ENCODE data around the gene CACNA2D1.
"Not testable (repeated sequence)": the region's sequence is repeated elsewhere in the genome, so short reads cannot be mapped to it uniquely, and the experiment has no call there.

CACNA2D1 gene

GRCh38 chr7:82146491-82146890, 297.1 kb downstream of the CACNA2D1 start:
- TF ChIP-seq, protein P1, sequence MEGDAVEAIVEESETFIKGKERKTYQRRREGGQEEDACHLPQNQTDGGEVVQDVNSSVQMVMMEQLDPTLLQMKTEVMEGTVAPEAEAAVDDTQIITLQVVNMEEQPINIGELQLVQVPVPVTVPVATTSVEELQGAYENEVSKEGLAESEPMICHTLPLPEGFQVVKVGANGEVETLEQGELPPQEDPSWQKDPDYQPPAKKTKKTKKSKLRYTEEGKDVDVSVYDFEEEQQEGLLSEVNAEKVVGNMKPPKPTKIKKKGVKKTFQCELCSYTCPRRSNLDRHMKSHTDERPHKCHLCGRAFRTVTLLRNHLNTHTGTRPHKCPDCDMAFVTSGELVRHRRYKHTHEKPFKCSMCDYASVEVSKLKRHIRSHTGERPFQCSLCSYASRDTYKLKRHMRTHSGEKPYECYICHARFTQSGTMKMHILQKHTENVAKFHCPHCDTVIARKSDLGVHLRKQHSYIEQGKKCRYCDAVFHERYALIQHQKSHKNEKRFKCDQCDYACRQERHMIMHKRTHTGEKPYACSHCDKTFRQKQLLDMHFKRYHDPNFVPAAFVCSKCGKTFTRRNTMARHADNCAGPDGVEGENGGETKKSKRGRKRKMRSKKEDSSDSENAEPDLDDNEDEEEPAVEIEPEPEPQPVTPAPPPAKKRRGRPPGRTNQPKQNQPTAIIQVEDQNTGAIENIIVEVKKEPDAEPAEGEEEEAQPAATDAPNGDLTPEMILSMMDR (IDR thresholded peaks at IDR 0.05): no peak
- H3K4me3 ChIP-seq: no peak overlapping the region
- no peak for DNase-seq (ENCODE audit: low spot score)
- H3K27ac ChIP-seq: no peak overlapping the region

DNA sequence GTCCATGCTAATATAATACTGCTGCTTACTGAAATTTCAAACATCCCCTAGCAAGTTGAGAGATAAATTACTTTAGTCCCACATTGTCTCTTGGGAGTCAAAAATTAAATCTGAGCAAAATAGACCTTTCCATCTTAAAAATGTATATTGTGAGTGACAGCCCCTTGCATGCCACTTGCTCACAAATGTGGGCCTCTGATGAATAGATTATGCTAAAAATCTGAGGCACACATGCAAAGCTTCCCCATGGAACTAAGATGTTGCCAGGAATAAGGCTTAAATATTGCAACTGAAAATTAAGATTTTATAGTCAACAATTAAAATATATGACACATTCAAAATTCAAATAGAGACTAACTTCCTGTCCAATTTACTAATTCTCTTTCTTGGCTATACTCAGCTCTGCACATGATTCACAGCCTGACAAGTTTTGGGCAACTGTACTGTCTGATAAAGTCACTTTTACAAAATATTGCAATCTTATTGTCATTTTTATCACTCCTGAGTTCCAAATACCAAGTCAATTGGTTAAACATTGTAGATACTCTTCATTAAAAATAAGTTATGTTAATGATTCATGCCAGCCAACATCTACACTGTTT, 301.2 kb downstream of the CACNA2D1 start:
- no peak overlapping the region for H3K27ac ChIP-seq
- no peak for DNase-seq (ENCODE audit: low spot score)
- no peak overlapping the region for H3K4me3 ChIP-seq
- TF ChIP-seq, protein P1 (IDR thresholded peaks at IDR 0.05): no peak

DNA sequence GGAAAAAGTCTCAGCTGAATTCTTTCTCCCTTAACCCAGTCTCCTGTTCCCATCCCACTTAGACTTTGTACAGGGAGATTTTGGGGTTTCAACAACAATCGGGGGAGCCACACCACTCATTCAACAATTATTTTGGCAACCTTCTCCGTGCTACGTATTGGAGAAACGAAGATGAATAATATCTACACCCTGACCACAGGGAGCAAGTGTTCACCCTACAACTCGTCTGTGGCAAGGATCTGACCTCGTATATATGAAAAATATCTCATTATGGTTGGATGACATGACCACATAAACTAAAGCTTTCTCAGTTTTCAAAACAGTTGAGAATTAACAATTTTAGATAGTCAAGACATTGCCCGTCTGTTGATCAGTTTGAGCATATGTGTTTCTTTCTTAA, 302.1 kb downstream of the CACNA2D1 start:
- no peak for DNase-seq (ENCODE audit: low spot score)
- TF ChIP-seq, protein P1 (IDR thresholded peaks at IDR 0.05): no peak
- no peak overlapping the region for H3K4me3 ChIP-seq
- H3K27ac ChIP-seq: no peak overlapping the region

DNA sequence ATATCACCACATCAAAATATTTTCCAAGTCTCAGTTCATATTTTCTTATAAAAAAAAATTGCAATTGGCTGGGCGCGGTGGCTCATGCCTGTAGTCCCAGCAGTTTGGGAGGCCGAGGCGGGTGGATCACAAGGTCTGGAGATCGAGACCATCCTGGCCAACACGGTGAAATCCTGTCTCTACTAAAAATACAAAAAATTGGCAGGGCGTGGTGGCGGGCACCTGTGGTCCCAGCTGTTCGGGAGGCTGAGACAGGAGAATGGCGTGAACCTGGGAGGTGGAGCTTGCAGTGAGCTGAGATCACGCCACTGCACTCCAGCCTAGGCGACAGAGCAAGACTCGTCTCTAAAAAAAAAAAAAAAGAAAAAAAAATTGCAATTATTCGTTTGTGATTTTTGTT, 303.0 kb downstream of the CACNA2D1 start:
- not testable (repeated sequence) for H3K27ac ChIP-seq; H3K4me3 ChIP-seq; DNase-seq (ENCODE audit: low spot score)

GRCh38 chr7:82131215-82131614, 312.4 kb downstream of the CACNA2D1 start:
- H3K4me3 ChIP-seq: no peak overlapping the region
- DNase-seq (ENCODE audit: low spot score): no peak
- TF ChIP-seq, protein P1 (IDR thresholded peaks at IDR 0.05): no peak
- H3K27ac ChIP-seq: no peak overlapping the region

GRCh38 chr7:82129091-82129490, 314.5 kb downstream of the CACNA2D1 start:
- DNase-seq (ENCODE audit: low spot score): no peak
- TF ChIP-seq, protein P1 (IDR thresholded peaks at IDR 0.05): no peak
- Histone ChIP-seq H3K4me3 (no peak overlapping the region), H3K27ac (no peak overlapping the region)

- H3K27ac ChIP-seq: no peak overlapping the region
- no peak overlapping the region for H3K4me3 ChIP-seq
- TF ChIP-seq, protein P1 (IDR thresholded peaks at IDR 0.05): no peak
- no peak for DNase-seq (ENCODE audit: low spot score)
Measured at GRCh38 chr7:82128546-82128945, 315.0 kb downstream of the CACNA2D1 start.

Measured in coronary artery (tissue), 2 donors.